ENCODE data around the gene KNTC1.
"Not testable (repeated sequence)": the region's sequence is repeated elsewhere in the genome, so short reads cannot be mapped to it uniquely, and the experiment has no call there.

KNTC1 gene

DNA sequence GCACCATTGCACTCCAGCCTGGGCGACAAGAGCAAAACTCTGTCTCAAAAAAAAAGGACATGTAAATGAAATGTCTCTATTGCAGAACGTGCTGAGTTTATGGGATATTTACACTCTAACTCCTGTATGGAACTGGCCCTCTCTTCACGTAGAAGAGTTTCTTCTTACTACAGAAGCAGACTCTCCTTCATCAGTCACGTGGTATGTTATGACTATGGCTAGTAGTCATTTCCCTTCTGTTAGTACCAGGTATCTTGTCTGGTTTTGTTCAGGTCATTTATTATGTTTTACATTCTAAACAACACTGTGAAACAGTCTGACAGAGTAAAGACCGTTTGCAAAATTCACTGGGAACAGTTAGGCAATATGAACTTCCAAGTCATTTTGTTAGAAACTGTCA, 20.3 kb downstream of the KNTC1 start:
- no peak for DNase-seq (ENCODE audit: low read depth, low spot score)
- no peaks in the 10 kb centered on the region for H3K9me3 ChIP-seq (ENCODE audit: control insufficient read depth, insufficient read depth, low read length)
- no CpG with 5 or more reads among the region's 5 CpGs for WGBS (ENCODE audit: insufficient coverage, insufficient read length)
- H3K27ac ChIP-seq (ENCODE audit: low read length): no peak overlapping the region
- no peak overlapping the region for H3K4me3 ChIP-seq (ENCODE audit: low read length)
- H3K27me3 ChIP-seq (ENCODE audit: control insufficient read depth, insufficient read depth, low read length): no peaks in the 10 kb centered on the region
- H3K4me1 ChIP-seq (ENCODE audit: control insufficient read depth, insufficient read depth, low read length): no peaks in the 10 kb centered on the region
- H3K36me3 ChIP-seq (ENCODE audit: control insufficient read depth, insufficient read depth, low read length): peaks cover 10% of the 10 kb centered on the region; the same call in 1 of the 2 replicates

DNA sequence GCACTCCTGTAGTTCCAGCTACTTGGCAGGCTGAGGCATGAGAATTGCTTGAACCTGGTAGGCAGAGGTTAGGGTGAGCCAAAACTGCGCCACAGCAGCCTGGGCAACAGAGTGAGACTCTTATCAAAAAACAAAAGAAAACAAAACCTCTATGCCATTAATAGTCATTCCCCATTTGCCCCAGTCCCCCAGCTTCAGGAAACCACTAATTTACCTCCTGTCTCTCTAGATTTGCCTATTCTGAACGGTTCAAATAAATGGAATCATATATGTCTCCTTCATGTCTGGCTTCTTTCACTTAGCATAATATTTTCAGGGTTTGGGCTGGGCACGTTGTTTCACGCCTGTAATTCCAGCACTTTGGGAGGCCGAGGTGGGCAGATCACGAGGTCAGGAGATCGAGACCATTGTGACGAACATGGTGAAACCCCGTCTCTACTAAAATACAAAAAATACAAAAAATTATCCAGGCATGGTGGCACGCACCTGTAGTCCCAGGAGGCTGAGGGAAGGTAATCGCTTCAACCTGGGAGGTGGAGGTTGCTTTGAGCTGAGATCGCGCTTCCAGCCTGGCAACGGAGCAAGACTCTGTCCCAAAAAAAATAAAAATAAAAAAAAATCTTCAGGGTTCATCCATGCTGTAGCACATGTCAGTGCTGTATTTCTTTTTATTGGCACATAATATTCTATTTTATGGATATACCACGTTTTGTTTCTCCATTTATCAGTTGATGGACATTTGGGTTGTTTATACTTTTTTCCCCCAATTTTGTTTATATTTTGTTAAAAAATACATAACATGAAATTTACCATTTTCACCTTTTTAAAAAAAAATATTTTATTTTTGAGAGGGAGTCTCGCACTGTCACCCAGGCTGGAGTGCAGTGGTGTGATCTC, 31.9 kb downstream of the KNTC1 start:
- Histone ChIP-seq H3K4me1 (ENCODE audit: control insufficient read depth, insufficient read depth, low read length) (no peaks in the 10 kb centered on the region), H3K27ac (ENCODE audit: low read length) (no peak overlapping the region), H3K27me3 (ENCODE audit: control insufficient read depth, insufficient read depth, low read length) (no peaks in the 10 kb centered on the region), H3K9me3 (ENCODE audit: control insufficient read depth, insufficient read depth, low read length) (no peaks in the 10 kb centered on the region), H3K36me3 (ENCODE audit: control insufficient read depth, insufficient read depth, low read length) (peaks cover 11% of the 10 kb centered on the region; the same call in 1 of the 2 replicates), H3K4me3 (ENCODE audit: low read length) (no peak overlapping the region)
- no peak for DNase-seq (ENCODE audit: low read depth, low spot score)
- WGBS (ENCODE audit: insufficient coverage, insufficient read length): no CpG with 5 or more reads among the region's 16 CpGs

DNA sequence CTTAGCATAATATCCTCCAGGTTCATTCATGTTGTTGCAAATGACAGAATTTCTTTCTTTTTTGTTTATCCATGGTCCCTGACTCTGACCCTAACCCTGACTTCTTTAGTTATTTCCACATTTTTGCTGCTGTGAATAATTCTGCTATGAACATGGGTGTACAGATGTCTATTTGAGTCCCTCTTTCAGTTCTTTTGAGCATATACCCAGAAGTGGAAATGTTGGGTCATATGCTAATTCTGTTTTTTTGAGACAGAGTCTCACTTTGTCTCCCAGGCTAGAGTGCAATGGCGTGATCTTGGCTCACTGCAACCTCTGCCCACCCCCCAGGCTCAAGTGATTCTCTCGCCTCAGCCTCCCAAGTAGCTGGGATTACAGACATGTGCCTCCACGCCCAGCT, 33.1 kb downstream of the KNTC1 start:
- Histone ChIP-seq H3K4me1 (ENCODE audit: control insufficient read depth, insufficient read depth, low read length) (no peaks in the 10 kb centered on the region), H3K4me3 (ENCODE audit: low read length) (no peak overlapping the region), H3K27ac (ENCODE audit: low read length) (no peak overlapping the region), H3K27me3 (ENCODE audit: control insufficient read depth, insufficient read depth, low read length) (no peaks in the 10 kb centered on the region), H3K9me3 (ENCODE audit: control insufficient read depth, insufficient read depth, low read length) (no peaks in the 10 kb centered on the region), H3K36me3 (ENCODE audit: control insufficient read depth, insufficient read depth, low read length) (peaks cover 8% of the 10 kb centered on the region; the same call in 1 of the 2 replicates)
- DNase-seq (ENCODE audit: low read depth, low spot score): no peak
- WGBS (ENCODE audit: insufficient coverage, insufficient read length): no CpG with 5 or more reads among the region's 3 CpGs

DNA sequence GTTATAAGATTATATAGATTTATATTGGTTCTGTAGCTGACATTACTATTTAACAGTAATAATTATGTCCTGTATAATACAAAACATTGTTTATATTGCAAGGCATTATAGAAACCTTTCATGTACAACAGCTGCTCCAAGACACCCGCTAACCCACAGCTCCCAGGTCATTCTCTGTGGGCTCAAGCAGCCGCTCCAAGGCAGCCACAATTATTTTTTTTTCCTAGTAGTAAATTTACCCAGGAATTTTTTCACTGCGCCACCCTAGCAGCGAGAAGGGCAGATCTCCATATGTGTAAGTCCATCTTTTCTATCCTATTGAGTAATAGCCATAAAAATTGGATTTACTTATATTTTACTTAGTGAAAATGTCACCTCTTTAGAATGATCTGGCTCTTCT, 36.3 kb downstream of the KNTC1 start:
- Histone ChIP-seq H3K27me3 (ENCODE audit: control insufficient read depth, insufficient read depth, low read length) (no peaks in the 10 kb centered on the region), H3K36me3 (ENCODE audit: control insufficient read depth, insufficient read depth, low read length) (peaks cover 3% of the 10 kb centered on the region; the same call in 1 of the 2 replicates), H3K9me3 (ENCODE audit: control insufficient read depth, insufficient read depth, low read length) (no peaks in the 10 kb centered on the region), H3K4me3 (ENCODE audit: low read length) (no peak overlapping the region), H3K4me1 (ENCODE audit: control insufficient read depth, insufficient read depth, low read length) (no peaks in the 10 kb centered on the region), H3K27ac (ENCODE audit: low read length) (no peak overlapping the region)
- no CpG with 5 or more reads among the region's 4 CpGs for WGBS (ENCODE audit: insufficient coverage, insufficient read length)
- DNase-seq (ENCODE audit: low read depth, low spot score): no peak

DNA sequence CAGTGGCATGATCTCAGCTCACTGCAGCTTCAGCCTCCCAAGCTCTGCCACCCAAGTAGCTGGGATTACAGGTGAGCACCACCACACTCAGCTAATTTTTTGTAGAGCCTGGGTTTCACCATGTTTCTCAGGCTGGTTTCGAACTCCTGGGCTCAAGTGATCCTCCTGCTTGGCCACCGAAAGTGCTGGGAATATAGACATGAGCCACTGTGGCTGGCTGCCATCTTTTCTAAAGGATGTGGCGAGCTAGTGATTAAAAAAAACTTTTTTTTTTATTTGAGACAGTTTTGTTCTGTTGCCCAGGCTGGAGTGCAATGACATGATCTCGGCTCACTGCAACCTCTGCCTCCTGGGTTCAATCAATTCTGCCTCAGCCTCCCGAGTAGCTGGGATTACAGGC, 39.8 kb downstream of the KNTC1 start:
- DNase-seq (ENCODE audit: low read depth, low spot score); H3K4me3 ChIP-seq (ENCODE audit: low read length); H3K36me3 ChIP-seq (ENCODE audit: control insufficient read depth, insufficient read depth, low read length); H3K9me3 ChIP-seq (ENCODE audit: control insufficient read depth, insufficient read depth, low read length); H3K4me1 ChIP-seq (ENCODE audit: control insufficient read depth, insufficient read depth, low read length); H3K27me3 ChIP-seq (ENCODE audit: control insufficient read depth, insufficient read depth, low read length); H3K27ac ChIP-seq (ENCODE audit: low read length): not testable (repeated sequence)
- no CpG with 5 or more reads among the region's 5 CpGs for WGBS (ENCODE audit: insufficient coverage, insufficient read length)

DNA sequence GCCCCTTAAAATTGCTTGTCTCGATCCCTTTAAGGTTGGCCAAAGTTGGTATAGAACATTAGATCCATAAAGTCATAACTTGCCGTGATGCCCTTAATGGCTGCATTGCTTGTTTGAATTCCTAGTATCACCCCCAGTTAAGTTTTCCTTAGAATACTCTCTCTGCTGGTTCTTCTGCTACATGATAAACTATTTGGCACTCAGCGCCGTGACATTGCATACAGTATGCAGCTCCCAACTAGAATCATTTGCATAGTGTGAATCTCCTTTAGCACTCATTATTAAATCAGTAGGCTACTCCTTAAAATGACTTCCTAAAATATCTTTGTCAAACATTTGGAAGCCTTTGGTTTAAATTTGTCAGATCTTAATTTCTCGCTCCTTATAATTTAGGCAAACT, 42.2 kb downstream of the KNTC1 start:
- H3K4me3 ChIP-seq (ENCODE audit: low read length): no peak overlapping the region
- no peak for DNase-seq (ENCODE audit: low read depth, low spot score)
- no CpG with 5 or more reads among the region's 5 CpGs for WGBS (ENCODE audit: insufficient coverage, insufficient read length)
- no peaks in the 10 kb centered on the region for H3K9me3 ChIP-seq (ENCODE audit: control insufficient read depth, insufficient read depth, low read length)
- peaks cover 10% of the 10 kb centered on the region; the same call in 1 of the 2 replicates for H3K36me3 ChIP-seq (ENCODE audit: control insufficient read depth, insufficient read depth, low read length)
- H3K4me1 ChIP-seq (ENCODE audit: control insufficient read depth, insufficient read depth, low read length): no peaks in the 10 kb centered on the region
- no peak overlapping the region for H3K27ac ChIP-seq (ENCODE audit: low read length)
- no peaks in the 10 kb centered on the region for H3K27me3 ChIP-seq (ENCODE audit: control insufficient read depth, insufficient read depth, low read length)

DNA sequence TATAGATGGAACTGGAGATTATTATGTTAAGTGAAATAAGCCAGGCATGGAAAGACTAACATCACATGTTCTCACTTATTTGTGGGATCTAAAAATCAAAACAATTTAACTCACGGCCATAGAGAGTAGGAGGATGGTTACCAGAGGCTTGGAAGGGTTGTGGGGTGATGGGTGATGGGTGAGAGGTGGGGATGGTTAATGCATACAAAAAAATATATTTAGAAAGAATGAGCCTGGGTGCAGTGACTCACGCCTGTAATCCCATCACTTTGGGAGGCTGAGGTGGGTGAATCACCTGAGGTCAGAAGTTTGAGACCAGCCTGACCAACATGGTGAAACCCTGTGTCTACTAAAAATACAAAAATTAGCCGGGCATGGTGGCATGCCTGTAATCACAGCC, 43.0 kb downstream of the KNTC1 start:
- no CpG with 5 or more reads among the region's 3 CpGs for WGBS (ENCODE audit: insufficient coverage, insufficient read length)
- H3K4me3 ChIP-seq (ENCODE audit: low read length); DNase-seq (ENCODE audit: low read depth, low spot score); H3K9me3 ChIP-seq (ENCODE audit: control insufficient read depth, insufficient read depth, low read length); H3K4me1 ChIP-seq (ENCODE audit: control insufficient read depth, insufficient read depth, low read length); H3K27me3 ChIP-seq (ENCODE audit: control insufficient read depth, insufficient read depth, low read length); H3K27ac ChIP-seq (ENCODE audit: low read length): not testable (repeated sequence)
- peaks cover 12% of the 10 kb centered on the region; the same call in 1 of the 2 replicates for H3K36me3 ChIP-seq (ENCODE audit: control insufficient read depth, insufficient read depth, low read length)

DNA sequence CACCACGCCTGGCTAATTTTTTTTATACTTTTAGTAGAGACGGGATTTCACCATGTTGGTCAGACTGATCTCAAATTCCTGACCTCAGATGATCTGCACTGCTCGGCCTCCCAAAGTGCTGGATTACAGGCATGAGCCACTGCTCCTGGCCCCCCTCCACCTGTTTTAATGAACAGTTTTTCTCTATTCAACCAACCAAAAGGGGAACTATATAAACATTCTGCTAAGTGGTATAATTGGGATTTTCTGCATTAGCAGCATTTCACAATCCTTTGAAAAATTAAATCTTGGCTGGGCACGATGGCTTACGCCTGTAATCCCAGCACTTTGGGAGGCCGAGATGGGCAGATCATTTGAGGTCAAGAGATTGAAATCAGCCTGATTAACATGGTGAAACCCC, 44.8 kb downstream of the KNTC1 start:
- Histone ChIP-seq H3K4me1 (ENCODE audit: control insufficient read depth, insufficient read depth, low read length) (no peaks in the 10 kb centered on the region), H3K4me3 (ENCODE audit: low read length) (no peak overlapping the region), H3K36me3 (ENCODE audit: control insufficient read depth, insufficient read depth, low read length) (peaks cover 17% of the 10 kb centered on the region; the same call in 1 of the 2 replicates), H3K27ac (ENCODE audit: low read length) (no peak overlapping the region), H3K9me3 (ENCODE audit: control insufficient read depth, insufficient read depth, low read length) (no peaks in the 10 kb centered on the region), H3K27me3 (ENCODE audit: control insufficient read depth, insufficient read depth, low read length) (no peaks in the 10 kb centered on the region)
- DNase-seq (ENCODE audit: low read depth, low spot score): no peak
- no CpG with 5 or more reads among the region's 6 CpGs for WGBS (ENCODE audit: insufficient coverage, insufficient read length)

DNA sequence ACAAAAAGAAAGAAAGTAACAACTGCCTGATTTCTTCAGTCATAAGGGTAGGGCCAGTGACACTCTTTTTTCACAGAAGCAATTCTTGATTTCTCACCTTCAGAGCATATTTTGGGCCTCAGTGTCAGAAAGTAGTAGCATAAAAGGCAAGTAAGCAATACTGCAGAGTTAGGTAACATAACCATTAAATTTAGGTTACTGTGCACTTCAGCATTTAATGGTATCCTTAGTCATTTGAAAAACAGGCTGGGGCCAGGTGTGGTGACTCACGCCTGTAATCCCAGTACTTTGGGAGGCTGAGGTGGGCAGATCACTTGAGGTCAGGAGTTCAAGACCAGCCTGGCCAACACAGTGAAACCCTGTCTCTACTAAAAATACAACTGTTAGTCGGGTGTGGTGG, 56.2 kb downstream of the KNTC1 start:
- no CpG with 5 or more reads among the region's 2 CpGs for WGBS (ENCODE audit: insufficient coverage, insufficient read length)
- not testable (repeated sequence) for H3K27me3 ChIP-seq (ENCODE audit: control insufficient read depth, insufficient read depth, low read length); H3K4me3 ChIP-seq (ENCODE audit: low read length); DNase-seq (ENCODE audit: low read depth, low spot score); H3K27ac ChIP-seq (ENCODE audit: low read length); H3K9me3 ChIP-seq (ENCODE audit: control insufficient read depth, insufficient read depth, low read length); H3K4me1 ChIP-seq (ENCODE audit: control insufficient read depth, insufficient read depth, low read length)
- peaks cover 23% of the 10 kb centered on the region; the same call in 1 of the 2 replicates for H3K36me3 ChIP-seq (ENCODE audit: control insufficient read depth, insufficient read depth, low read length)

DNA sequence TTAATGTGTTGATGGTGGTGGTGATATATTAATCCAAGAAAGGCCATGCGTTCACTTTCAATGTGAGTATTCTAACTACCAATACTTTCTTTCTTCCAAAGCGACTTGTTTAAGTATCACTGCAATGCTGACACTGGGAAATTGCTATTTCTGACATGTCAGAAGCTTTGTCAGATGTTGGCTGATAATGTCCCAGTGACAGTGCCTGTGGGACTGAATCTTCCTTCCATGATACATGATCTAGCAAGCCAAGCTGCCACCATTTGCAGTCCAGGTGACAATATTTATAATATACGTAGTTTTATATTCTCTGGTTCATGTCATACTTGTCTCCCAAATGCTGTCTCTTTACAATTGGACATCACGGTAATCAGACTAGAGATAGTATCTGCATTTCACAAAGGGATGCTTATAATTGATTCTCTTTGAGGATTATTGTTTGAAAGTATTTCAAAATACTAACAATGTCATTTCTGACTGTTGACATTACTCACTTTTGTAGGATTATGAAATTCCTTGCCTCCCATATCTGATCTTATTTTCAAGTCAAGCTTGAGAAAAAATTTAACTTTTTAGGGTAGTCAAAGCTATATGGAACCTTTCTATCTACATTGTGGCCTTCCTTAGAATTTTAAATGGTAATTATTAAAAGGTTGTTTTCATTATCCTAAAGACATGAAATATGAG, 57.3 kb downstream of the KNTC1 start:
- Histone ChIP-seq H3K27me3 (ENCODE audit: control insufficient read depth, insufficient read depth, low read length) (no peaks in the 10 kb centered on the region), H3K4me3 (ENCODE audit: low read length) (no peak overlapping the region), H3K36me3 (ENCODE audit: control insufficient read depth, insufficient read depth, low read length) (peaks cover 23% of the 10 kb centered on the region; the same call in 1 of the 2 replicates), H3K9me3 (ENCODE audit: control insufficient read depth, insufficient read depth, low read length) (no peaks in the 10 kb centered on the region), H3K27ac (ENCODE audit: low read length) (no peak overlapping the region), H3K4me1 (ENCODE audit: control insufficient read depth, insufficient read depth, low read length) (no peaks in the 10 kb centered on the region)
- no peak for DNase-seq (ENCODE audit: low read depth, low spot score)
- no CpG with 5 or more reads among the region's 4 CpGs for WGBS (ENCODE audit: insufficient coverage, insufficient read length)
